ENCODE results near the gene LRRC66. TPM values are rescaled to one million over a fixed set of nuclear protein-coding genes. Genes with fewer than 3 reads are reported as not detected.

LRRC66 gene
- total RNA-seq, 2 experiments from 2014 or later: 0.12 to 0.27 TPM

GRCh38 chr4:52001616-52002015 lies 18.5 kb downstream of the LRRC66 start:
- no peak overlapping the region for H3K27ac Mint-ChIP-seq
- peaks cover 2% of the 10 kb centered on the region for H3K27me3 Mint-ChIP-seq
- H3K36me3 Mint-ChIP-seq (ENCODE audit: low read depth): no peaks in the 10 kb centered on the region
- no peaks in the 10 kb centered on the region for H3K4me1 Mint-ChIP-seq
- no peak overlapping the region for H3K4me3 Mint-ChIP-seq
- ChIA-PET POLR2A (no interaction called here), CTCF (no interaction called here)
- no peak for DNase-seq
- H3K9me3 Mint-ChIP-seq: no peaks in the 10 kb centered on the region

GRCh38 chr4:51999250-51999649 lies 20.9 kb downstream of the LRRC66 start:
- Mint-ChIP-seq H3K4me3 (no peak overlapping the region), H3K9me3 (no peaks in the 10 kb centered on the region), H3K36me3 (ENCODE audit: low read depth) (no peaks in the 10 kb centered on the region), H3K27me3 (peaks cover 2% of the 10 kb centered on the region), H3K4me1 (no peaks in the 10 kb centered on the region), H3K27ac (no peak overlapping the region)
- CTCF ChIA-PET: no interaction called here
- DNase-seq: no peak
- POLR2A ChIA-PET: no interaction called here

DNA sequence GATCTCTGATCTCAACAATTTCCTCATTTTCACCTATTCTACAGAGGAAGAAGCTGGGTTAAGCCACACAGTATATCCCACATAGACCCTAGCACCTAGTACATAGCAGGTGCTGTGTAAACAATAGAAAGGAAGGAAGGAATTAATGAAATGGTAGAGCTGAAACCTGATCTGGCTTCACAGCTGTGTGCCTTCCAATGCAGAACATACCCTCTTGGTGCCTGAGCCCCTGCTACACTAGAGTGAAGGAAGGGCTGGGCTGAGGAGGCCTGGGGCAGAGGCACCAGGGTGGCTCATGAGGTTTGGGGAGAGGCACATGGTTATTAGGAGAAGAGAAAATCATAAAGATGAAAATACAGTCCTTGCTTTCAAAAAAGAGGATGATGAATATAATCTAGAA lies 21.3 kb downstream of the LRRC66 start:
- H3K4me1 Mint-ChIP-seq: no peaks in the 10 kb centered on the region
- H3K27ac Mint-ChIP-seq: no peak overlapping the region
- H3K27me3 Mint-ChIP-seq: peaks cover 2% of the 10 kb centered on the region
- no peaks in the 10 kb centered on the region for H3K36me3 Mint-ChIP-seq (ENCODE audit: low read depth)
- DNase-seq: no peak
- CTCF ChIA-PET: no interaction called here
- POLR2A ChIA-PET: no interaction called here
- H3K9me3 Mint-ChIP-seq: no peaks in the 10 kb centered on the region
- H3K4me3 Mint-ChIP-seq: no peak overlapping the region

GRCh38 chr4:51997647-51998046 lies 22.5 kb downstream of the LRRC66 start:
- Mint-ChIP-seq H3K9me3 (no peaks in the 10 kb centered on the region), H3K36me3 (ENCODE audit: low read depth) (no peaks in the 10 kb centered on the region), H3K27me3 (peaks cover 2% of the 10 kb centered on the region), H3K4me3 (no peak overlapping the region), H3K4me1 (no peaks in the 10 kb centered on the region), H3K27ac (no peak overlapping the region)
- CTCF ChIA-PET: no interaction called here
- POLR2A ChIA-PET: no interaction called here
- no peak for DNase-seq

- ChIA-PET POLR2A (no interaction called here), CTCF (no interaction called here)
- peaks cover 1% of the 10 kb centered on the region for H3K9me3 Mint-ChIP-seq
- peaks cover 2% of the 10 kb centered on the region for H3K27me3 Mint-ChIP-seq
- no peak for DNase-seq
- H3K27ac Mint-ChIP-seq: no peak overlapping the region
- no peaks in the 10 kb centered on the region for H3K4me1 Mint-ChIP-seq
- H3K4me3 Mint-ChIP-seq: no peak overlapping the region
- no peaks in the 10 kb centered on the region for H3K36me3 Mint-ChIP-seq (ENCODE audit: low read depth)
Observed at GRCh38 chr4:51995647-51996220, 24.4 kb downstream of the LRRC66 start.

DNA sequence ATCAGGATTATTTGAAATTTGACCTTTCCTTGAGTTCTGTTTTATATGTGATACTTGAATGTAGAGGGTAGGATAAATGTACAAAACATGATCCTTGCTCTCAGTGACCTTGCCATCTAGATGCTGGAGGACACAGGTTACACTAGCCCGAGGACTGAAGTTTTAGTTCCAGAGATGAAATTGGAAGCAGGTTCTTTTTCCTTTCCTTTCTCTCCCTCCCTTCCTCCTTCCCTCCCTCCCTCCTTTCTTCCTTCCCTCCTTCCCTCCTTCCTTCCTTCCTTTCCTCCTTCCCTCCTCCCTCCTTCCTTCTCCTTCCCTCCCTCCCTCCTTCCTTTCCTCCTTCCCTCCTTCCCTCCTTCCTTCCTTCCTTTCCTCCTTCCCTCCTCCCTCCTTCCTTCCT lies 54.3 kb downstream of the LRRC66 start:
- DNase-seq: no peak
- Mint-ChIP-seq H3K27me3 (peaks cover 2% of the 10 kb centered on the region), H3K4me1 (no peaks in the 10 kb centered on the region), H3K4me3 (no peak overlapping the region), H3K9me3 (no peaks in the 10 kb centered on the region), H3K27ac (no peak overlapping the region), H3K36me3 (ENCODE audit: low read depth) (no peaks in the 10 kb centered on the region)
- POLR2A ChIA-PET: no interaction called here
- CTCF ChIA-PET: no interaction called here

DNA sequence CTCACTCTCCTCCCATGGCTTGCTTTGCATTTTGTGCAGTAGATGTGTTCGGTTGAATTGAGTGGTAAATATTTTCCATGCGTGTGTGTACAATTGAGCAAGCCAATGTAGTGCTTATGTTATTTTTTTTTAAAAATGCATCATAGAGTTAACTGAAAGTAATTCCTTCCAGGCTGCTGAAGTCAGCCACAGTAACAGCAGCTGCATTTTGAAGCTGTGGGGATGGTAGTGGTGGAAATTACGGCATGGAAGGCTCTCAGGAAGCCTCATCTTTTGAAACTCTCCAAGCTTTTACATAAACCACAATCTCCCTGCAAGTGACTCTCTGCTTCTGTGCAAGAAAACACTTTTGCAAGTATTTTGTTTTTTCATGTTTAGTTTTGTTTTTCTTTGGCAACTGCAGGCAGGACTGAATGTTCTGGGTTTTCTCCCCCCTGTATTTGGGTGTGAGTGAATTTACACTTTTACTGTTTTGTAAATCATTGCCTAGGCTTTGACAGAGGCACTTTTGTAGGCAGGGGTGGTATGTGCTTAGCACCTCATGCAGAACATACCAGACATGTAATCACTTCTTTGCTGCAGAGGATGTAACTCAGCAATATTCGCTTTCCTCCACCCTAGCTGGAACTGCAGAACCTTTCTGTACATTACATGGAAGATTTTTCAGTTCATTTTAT lies 56.2 kb downstream of the LRRC66 start:
- CTCF ChIA-PET: no interaction called here
- POLR2A ChIA-PET: no interaction called here
- H3K27me3 Mint-ChIP-seq: peaks cover 2% of the 10 kb centered on the region

GRCh38 chr4:51960486-51960885 lies 59.7 kb downstream of the LRRC66 start:
- no peak for DNase-seq
- peaks cover 3% of the 10 kb centered on the region for H3K9me3 Mint-ChIP-seq
- ChIA-PET CTCF (no interaction called here), POLR2A (no interaction called here)
- no peaks in the 10 kb centered on the region for H3K36me3 Mint-ChIP-seq (ENCODE audit: low read depth)
- H3K4me3 Mint-ChIP-seq: no peak overlapping the region
- H3K4me1 Mint-ChIP-seq: no peaks in the 10 kb centered on the region
- H3K27me3 Mint-ChIP-seq: no peaks in the 10 kb centered on the region
- no peak overlapping the region for H3K27ac Mint-ChIP-seq

More for the DNA sequence above, 56.2 kb downstream of the LRRC66 start:
- Mint-ChIP-seq H3K27ac (no peak overlapping the region), H3K36me3 (ENCODE audit: low read depth) (no peaks in the 10 kb centered on the region), H3K4me3 (no peak overlapping the region), H3K4me1 (no peaks in the 10 kb centered on the region), H3K9me3 (no peaks in the 10 kb centered on the region)
- no peak for DNase-seq

DNA sequence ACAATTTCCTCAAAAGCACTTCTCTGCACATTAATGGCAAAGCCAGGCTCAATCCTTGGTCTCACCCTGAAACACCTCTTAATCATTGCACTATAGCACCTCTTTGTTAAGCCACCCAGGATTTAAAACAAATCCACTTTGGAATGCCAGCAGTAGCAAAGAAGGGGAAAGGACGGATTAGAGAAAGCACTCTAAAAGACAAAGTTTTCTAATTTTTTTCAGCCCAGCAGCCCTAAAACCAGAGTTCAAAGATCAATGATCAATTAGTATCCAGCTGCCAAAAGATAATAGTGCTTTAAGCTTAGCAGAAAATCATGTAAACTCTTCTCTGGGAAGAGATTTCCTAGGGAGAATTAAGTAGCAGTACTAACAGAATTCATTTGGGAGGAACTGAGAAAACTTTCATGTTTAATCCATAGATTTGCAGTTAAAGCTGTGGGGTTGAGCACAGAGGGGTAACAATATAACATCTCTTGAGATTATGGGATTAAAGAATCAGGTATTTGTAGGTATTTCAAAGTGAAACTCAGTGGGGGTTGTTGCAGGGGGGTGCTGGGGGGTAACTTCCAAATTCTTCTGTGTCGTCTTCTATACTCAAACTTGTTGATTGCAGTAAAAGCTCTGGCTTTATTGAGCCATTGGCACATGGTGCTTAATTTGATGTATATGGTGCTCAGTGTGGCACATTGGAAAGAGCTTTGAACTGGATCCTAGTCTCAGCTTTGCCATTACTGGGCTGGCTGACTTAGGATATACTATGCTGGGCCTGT lies 61.8 kb downstream of the LRRC66 start:
- no peak overlapping the region for H3K4me3 Mint-ChIP-seq

More for the DNA sequence above, 61.8 kb downstream of the LRRC66 start:
- no peaks in the 10 kb centered on the region for H3K36me3 Mint-ChIP-seq (ENCODE audit: low read depth)
- peaks cover 3% of the 10 kb centered on the region for H3K9me3 Mint-ChIP-seq
- CTCF ChIA-PET: interaction anchor here (0.6 kb wide), 1 partner anchor 1243 kb away, joined by 4 read pairs; no protein-coding TSS in a partner anchor
- H3K27ac Mint-ChIP-seq: no peak overlapping the region
- H3K27me3 Mint-ChIP-seq: no peaks in the 10 kb centered on the region
- DNase-seq: no peak
- H3K4me1 Mint-ChIP-seq: no peaks in the 10 kb centered on the region
- POLR2A ChIA-PET: no interaction called here

Other genes with a start within 250 kb of the LRRC66 start
- gene DCUN1D4, start 177.2 kb downstream of the LRRC66 start, total RNA-seq: 10 to 100 TPM; 25.7 to 34.1 TPM
- 10 to 100 TPM; 14.2 to 15.2 TPM for gene SGCB, start 17.9 kb upstream of the LRRC66 start, total RNA-seq
- under 1 TPM; 0.35 to 0.73 TPM for gene SPATA18, start 30.9 kb upstream of the LRRC66 start, total RNA-seq

Measured in activated CD4-positive, alpha-beta T cell treated with anti-CD3 and anti-CD28 coated beads, Interleukin-2, amount 10 ng/mL, durations not matched to agents 7 days and 5 days (primary cell).